Stimulated activated CD8-positive, alpha-beta memory T cell treated with anti-CD3 and anti-CD28 coated beads, Interleukin-4, amount 100 ng/mL, for 24 hours (primary cell): ENCODE results near the gene ARHGAP22.

Source experiments
- DNase-seq: peaks from one replicate; pipeline ENCODE4 v3.0.0-alpha.2; 2020; ENCODE audit warnings: low read depth

ARHGAP22 gene

GRCh38 chr10:48496831-48497779, 107.8 kb downstream of the ARHGAP22 start:
- DNase-seq: no peak

- DNase-seq: no peak
Measured at GRCh38 chr10:48496105-48496830, 108.6 kb downstream of the ARHGAP22 start.

GRCh38 chr10:48495282-48496045, 109.4 kb downstream of the ARHGAP22 start:
- no peak for DNase-seq

- DNase-seq: no peak
Measured at GRCh38 chr10:48494611-48495010, 110.3 kb downstream of the ARHGAP22 start.

GRCh38 chr10:48494073-48494472, 110.8 kb downstream of the ARHGAP22 start:
- DNase-seq: no peak

GRCh38 chr10:48493083-48493871, 111.6 kb downstream of the ARHGAP22 start:
- DNase-seq: no peak

- DNase-seq: no peak
Measured at GRCh38 chr10:48492201-48492600, 112.7 kb downstream of the ARHGAP22 start.

- no peak for DNase-seq
Measured at GRCh38 chr10:48491392-48492139, 113.3 kb downstream of the ARHGAP22 start.

GRCh38 chr10:48490946-48491345, 113.9 kb downstream of the ARHGAP22 start:
- DNase-seq: no peak

- no peak for DNase-seq
Measured at GRCh38 chr10:48490571-48490940, 114.3 kb downstream of the ARHGAP22 start.

- DNase-seq: no peak
Measured at GRCh38 chr10:48489099-48489498, 115.8 kb downstream of the ARHGAP22 start.

- DNase-seq: no peak
Measured at GRCh38 chr10:48487244-48487643, 117.6 kb downstream of the ARHGAP22 start.

GRCh38 chr10:48485711-48486110, 119.2 kb downstream of the ARHGAP22 start:
- no peak for DNase-seq

- no peak for DNase-seq
Measured at GRCh38 chr10:48484911-48485310, 120.0 kb downstream of the ARHGAP22 start.

- no peak for DNase-seq
Measured at GRCh38 chr10:48482207-48482606, 122.7 kb downstream of the ARHGAP22 start.

- DNase-seq: no peak
Measured at GRCh38 chr10:48481385-48481784, 123.5 kb downstream of the ARHGAP22 start.

GRCh38 chr10:48480397-48481374, 124.2 kb downstream of the ARHGAP22 start:
- no peak for DNase-seq

GRCh38 chr10:48478980-48479811, 125.7 kb downstream of the ARHGAP22 start:
- DNase-seq: no peak

GRCh38 chr10:48478469-48478868, 126.4 kb downstream of the ARHGAP22 start:
- DNase-seq: no peak
